ENCODE measurements around the gene DCST1.

DNA sequence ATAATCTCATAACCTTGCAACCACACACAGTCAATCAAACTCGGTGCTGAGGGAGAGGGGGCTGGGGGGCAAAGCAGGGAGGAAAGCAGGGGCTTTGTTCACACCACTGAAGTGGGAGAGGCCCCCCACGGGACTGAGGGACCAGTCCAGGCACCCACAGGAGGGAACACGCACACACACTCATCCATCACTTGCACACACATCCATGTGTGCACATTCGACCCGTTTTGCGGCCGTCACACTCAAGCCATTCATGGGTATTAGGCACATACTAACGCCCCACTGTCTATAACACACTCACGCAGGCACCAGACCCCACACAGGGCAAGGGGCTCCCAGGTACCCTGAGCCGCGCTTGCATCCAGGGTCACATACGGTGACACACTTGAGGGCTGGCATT lies 59.0 kb downstream of the DCST1 start:
- no peak for TF ChIP-seq POLR2A (IDR thresholded peaks at IDR 0.05; ENCODE audit: borderline replicate concordance, extremely low read depth, insufficient read depth, insufficient read length)
- no peak for TF ChIP-seq POLR2AphosphoS5 (IDR thresholded peaks at IDR 0.05; ENCODE audit: low read depth, low read length)
- TF ChIP-seq, protein P1, sequence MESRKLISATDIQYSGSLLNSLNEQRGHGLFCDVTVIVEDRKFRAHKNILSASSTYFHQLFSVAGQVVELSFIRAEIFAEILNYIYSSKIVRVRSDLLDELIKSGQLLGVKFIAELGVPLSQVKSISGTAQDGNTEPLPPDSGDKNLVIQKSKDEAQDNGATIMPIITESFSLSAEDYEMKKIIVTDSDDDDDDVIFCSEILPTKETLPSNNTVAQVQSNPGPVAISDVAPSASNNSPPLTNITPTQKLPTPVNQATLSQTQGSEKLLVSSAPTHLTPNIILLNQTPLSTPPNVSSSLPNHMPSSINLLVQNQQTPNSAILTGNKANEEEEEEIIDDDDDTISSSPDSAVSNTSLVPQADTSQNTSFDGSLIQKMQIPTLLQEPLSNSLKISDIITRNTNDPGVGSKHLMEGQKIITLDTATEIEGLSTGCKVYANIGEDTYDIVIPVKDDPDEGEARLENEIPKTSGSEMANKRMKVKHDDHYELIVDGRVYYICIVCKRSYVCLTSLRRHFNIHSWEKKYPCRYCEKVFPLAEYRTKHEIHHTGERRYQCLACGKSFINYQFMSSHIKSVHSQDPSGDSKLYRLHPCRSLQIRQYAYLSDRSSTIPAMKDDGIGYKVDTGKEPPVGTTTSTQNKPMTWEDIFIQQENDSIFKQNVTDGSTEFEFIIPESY (IDR thresholded peaks at IDR 0.05; ENCODE audit: extremely low read depth, insufficient replicate concordance, low read length): no peak
- no peak for TF ChIP-seq EZH2 (IDR thresholded peaks at IDR 0.05)
- no peak for TF ChIP-seq JUND (IDR thresholded peaks at IDR 0.05)
- TF ChIP-seq, protein P2, sequence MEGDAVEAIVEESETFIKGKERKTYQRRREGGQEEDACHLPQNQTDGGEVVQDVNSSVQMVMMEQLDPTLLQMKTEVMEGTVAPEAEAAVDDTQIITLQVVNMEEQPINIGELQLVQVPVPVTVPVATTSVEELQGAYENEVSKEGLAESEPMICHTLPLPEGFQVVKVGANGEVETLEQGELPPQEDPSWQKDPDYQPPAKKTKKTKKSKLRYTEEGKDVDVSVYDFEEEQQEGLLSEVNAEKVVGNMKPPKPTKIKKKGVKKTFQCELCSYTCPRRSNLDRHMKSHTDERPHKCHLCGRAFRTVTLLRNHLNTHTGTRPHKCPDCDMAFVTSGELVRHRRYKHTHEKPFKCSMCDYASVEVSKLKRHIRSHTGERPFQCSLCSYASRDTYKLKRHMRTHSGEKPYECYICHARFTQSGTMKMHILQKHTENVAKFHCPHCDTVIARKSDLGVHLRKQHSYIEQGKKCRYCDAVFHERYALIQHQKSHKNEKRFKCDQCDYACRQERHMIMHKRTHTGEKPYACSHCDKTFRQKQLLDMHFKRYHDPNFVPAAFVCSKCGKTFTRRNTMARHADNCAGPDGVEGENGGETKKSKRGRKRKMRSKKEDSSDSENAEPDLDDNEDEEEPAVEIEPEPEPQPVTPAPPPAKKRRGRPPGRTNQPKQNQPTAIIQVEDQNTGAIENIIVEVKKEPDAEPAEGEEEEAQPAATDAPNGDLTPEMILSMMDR (IDR thresholded peaks at IDR 0.05 in 2 of 3, conservative IDR thresholded peaks at IDR 0.05 in 1 of 3; ENCODE audit: borderline replicate concordance in 1 of 3, insufficient read depth in 1 of 3, low read depth in 2 of 3, low read length in 2 of 3): no peak
- TF ChIP-seq EGR1 (IDR thresholded peaks at IDR 0.05; ENCODE audit: low read depth): no peak
- TF ChIP-seq, protein P3, sequence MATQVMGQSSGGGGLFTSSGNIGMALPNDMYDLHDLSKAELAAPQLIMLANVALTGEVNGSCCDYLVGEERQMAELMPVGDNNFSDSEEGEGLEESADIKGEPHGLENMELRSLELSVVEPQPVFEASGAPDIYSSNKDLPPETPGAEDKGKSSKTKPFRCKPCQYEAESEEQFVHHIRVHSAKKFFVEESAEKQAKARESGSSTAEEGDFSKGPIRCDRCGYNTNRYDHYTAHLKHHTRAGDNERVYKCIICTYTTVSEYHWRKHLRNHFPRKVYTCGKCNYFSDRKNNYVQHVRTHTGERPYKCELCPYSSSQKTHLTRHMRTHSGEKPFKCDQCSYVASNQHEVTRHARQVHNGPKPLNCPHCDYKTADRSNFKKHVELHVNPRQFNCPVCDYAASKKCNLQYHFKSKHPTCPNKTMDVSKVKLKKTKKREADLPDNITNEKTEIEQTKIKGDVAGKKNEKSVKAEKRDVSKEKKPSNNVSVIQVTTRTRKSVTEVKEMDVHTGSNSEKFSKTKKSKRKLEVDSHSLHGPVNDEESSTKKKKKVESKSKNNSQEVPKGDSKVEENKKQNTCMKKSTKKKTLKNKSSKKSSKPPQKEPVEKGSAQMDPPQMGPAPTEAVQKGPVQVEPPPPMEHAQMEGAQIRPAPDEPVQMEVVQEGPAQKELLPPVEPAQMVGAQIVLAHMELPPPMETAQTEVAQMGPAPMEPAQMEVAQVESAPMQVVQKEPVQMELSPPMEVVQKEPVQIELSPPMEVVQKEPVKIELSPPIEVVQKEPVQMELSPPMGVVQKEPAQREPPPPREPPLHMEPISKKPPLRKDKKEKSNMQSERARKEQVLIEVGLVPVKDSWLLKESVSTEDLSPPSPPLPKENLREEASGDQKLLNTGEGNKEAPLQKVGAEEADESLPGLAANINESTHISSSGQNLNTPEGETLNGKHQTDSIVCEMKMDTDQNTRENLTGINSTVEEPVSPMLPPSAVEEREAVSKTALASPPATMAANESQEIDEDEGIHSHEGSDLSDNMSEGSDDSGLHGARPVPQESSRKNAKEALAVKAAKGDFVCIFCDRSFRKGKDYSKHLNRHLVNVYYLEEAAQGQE (IDR thresholded peaks at IDR 0.05; ENCODE audit: low read depth): no peak
- TF ChIP-seq ELF1 (IDR thresholded peaks at IDR 0.05; ENCODE audit: borderline replicate concordance, low read depth): no peak
- no peak for TF ChIP-seq RAD21 (IDR thresholded peaks at IDR 0.05; ENCODE audit: low read depth)
- TF ChIP-seq CBX3 (IDR thresholded peaks at IDR 0.05; ENCODE audit: low read depth): no peak
- TF ChIP-seq SIN3A (IDR thresholded peaks at IDR 0.05; ENCODE audit: low read depth): no peak
- no peak for TF ChIP-seq EZH2phosphoT487 (IDR thresholded peaks at IDR 0.05; ENCODE audit: borderline replicate concordance)
